ENCODE measurements around the gene CMTM3.
A peak's percentile ranks its signal among the peaks of the same experiment; 100 is the strongest.

Gene CMTM3

DNA sequence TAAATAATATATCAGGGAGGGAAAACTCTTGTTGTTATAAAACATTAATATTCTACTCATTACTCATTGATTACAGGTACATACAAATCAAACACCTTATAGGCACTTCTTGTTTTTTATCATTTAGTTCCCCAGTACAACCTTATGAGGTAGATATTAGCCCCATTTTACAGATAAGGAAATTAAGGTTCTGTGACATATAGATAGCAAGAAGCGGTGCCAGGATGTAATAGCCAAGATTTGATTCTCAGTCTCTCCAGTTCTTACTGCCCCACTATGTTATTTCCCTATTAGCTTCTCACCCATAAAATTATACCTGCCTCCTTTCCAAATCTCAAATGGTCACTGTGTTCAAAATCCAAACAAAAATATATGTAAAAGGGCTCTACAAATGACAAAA lies 36.9 kb downstream of the CMTM3 start:
- intact Hi-C loops (cut with micrococcal nuclease): no loop called here
- Mint-ChIP-seq H3K36me3 (ENCODE audit: low read depth) (no peaks in the 10 kb centered on the region), H3K4me1 (ENCODE audit: low read depth) (no peaks in the 10 kb centered on the region), H3K27me3 (no peaks in the 10 kb centered on the region), H3K27ac (no peak overlapping the region), H3K9me3 (no peaks in the 10 kb centered on the region), H3K4me3 (no peak overlapping the region)

DNA sequence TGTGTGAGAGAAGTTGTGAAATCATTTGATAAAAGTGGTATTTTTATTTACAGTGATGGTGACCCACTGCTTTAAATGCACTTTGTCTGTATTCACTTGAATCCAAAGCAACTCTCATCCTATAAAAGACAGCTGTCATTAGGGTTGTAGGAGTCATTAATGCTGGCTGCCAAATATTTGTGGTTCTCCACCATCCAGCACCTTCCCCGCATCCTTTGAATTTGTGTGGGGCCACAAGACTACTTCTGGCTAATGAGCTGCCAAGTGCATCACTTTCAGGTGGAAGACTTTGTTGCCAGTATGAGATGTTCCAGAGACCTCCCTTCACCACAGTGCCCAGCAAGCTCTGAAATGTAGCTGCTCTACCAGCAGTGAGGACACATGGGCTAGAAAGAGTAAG lies 43.4 kb downstream of the CMTM3 start:
- no peaks in the 10 kb centered on the region for H3K9me3 Mint-ChIP-seq
- H3K27ac Mint-ChIP-seq: no peak overlapping the region
- no peak overlapping the region for H3K4me3 Mint-ChIP-seq
- H3K36me3 Mint-ChIP-seq (ENCODE audit: low read depth): no peaks in the 10 kb centered on the region
- intact Hi-C loops (cut with micrococcal nuclease): no loop called here
- H3K4me1 Mint-ChIP-seq (ENCODE audit: low read depth): peaks cover 27% of the 10 kb centered on the region
- H3K27me3 Mint-ChIP-seq: no peaks in the 10 kb centered on the region

DNA sequence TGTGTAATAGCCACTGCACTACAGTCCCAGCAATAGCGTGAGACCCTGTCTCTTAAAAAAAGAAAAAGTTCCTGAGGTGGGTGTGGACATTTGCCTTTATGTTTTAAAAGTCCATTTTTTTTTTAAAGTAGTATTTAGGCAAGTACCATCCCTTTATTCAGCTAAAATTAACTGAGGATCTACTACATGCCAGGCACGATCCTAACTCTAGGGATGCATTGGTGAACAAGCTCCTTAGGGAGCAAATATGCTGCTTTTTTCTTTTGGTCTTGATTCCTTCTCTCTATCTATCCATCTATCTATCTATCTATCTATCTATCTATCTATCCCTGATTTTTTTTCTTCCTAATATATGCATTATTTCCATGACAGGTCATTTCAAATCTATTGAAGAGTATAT lies 44.7 kb downstream of the CMTM3 start:
- H3K9me3 Mint-ChIP-seq: no peaks in the 10 kb centered on the region
- intact Hi-C loops (cut with micrococcal nuclease): no loop called here

DNA sequence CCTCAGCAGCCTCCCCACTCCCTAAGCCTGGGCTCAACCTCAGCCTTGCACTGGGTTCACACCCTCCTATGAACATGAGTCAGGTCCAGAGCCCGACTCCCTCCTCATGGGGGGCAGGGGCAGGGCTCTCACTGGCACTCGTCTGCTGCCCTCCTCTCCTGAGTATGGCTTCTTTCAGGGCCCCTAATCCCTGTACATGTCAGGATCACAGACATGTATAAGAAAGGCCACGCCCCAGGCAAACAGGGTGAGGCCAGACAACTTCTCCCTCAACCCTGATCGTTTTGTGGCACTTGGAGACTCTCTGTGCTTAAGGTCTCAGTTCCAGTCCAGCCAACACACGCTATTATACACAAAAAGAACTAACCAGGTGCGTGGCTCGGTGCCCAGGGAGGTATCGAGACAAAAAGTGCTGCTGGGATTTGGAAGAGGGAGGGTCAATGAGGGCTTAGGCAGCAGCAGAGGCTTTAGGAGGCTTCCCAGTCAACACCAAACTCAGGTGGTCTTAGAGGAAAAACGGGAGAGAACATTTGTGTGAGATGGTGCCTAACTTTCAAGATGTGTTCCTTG lies 45.2 kb downstream of the CMTM3 start:
- H3K9me3 Mint-ChIP-seq: no peaks in the 10 kb centered on the region
- peaks cover 42% of the 10 kb centered on the region for H3K4me1 Mint-ChIP-seq (ENCODE audit: low read depth)
- H3K27ac Mint-ChIP-seq: peak overlapping the region; percentile 5
- H3K27me3 Mint-ChIP-seq: no peaks in the 10 kb centered on the region
- intact Hi-C loops (cut with micrococcal nuclease): no loop called here
- H3K36me3 Mint-ChIP-seq (ENCODE audit: low read depth): no peaks in the 10 kb centered on the region
- no peak overlapping the region for H3K4me3 Mint-ChIP-seq

More for the DNA sequence above, 44.7 kb downstream of the CMTM3 start:
- Mint-ChIP-seq H3K27me3 (no peaks in the 10 kb centered on the region), H3K27ac (peak overlapping the region; percentile 5), H3K4me3 (no peak overlapping the region), H3K36me3 (ENCODE audit: low read depth) (no peaks in the 10 kb centered on the region), H3K4me1 (ENCODE audit: low read depth) (peaks cover 37% of the 10 kb centered on the region)

DNA sequence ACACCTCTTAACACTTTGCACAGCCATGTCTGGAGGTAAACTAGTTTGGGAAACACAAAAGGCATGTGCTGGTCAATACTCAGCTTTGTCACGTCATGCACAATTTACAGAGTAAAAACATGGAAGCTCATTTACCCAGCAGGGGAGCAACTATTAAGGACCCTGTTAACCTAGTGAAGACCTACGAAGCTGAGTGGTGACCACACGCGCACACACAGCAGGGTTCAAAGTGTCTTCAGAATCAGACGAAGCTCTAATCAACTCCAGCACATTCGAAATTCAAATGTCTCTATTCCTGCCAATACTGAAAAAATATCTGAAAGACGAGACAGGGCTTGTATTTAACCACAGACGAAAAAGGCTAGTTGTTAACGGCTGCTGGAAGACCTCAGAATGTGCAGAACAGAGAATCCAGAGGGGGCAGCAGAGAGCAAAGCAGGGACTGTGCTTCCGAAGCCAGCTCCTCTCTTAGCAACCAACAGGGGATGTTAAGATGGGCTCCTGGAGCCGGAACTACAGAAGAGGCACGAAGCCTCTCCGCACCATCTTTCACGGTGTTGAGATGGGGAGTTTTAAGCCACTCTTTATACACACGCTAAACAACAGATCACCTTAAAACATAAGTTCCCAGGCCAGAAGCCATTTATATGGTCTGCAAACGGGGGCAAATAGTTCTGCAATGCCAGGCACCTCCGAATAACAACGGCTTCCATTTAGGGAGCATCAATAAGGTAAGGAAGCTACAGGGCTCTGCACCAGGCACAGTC lies 46.4 kb downstream of the CMTM3 start:
- H3K36me3 Mint-ChIP-seq (ENCODE audit: low read depth): no peaks in the 10 kb centered on the region
- H3K4me3 Mint-ChIP-seq: peak overlapping the region; percentile 59
- peaks cover 42% of the 10 kb centered on the region for H3K4me1 Mint-ChIP-seq (ENCODE audit: low read depth)
- no peaks in the 10 kb centered on the region for H3K27me3 Mint-ChIP-seq
- H3K27ac Mint-ChIP-seq: no peak overlapping the region
- intact Hi-C loops (cut with micrococcal nuclease): no loop called here
- no peaks in the 10 kb centered on the region for H3K9me3 Mint-ChIP-seq

DNA sequence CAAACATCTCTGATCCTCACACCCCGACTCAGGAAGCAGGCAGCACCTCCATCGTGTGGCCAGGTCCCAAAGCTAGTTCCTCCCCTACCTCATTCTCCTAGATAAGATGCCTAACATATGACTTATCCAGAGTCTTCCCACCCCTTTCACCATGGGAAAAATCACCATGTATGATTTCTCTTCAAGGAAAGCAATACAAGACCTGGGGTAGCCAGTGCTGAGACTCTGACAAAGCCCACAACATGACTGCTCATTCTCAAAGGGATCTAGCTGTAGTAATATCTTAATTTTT lies 46.9 kb downstream of the CMTM3 start:
- H3K4me1 Mint-ChIP-seq (ENCODE audit: low read depth): peaks cover 42% of the 10 kb centered on the region
- intact Hi-C loops (cut with micrococcal nuclease): no loop called here
- H3K4me3 Mint-ChIP-seq: peak overlapping the region; percentile 59
- no peak overlapping the region for H3K27ac Mint-ChIP-seq
- H3K36me3 Mint-ChIP-seq (ENCODE audit: low read depth): no peaks in the 10 kb centered on the region
- no peaks in the 10 kb centered on the region for H3K27me3 Mint-ChIP-seq
- H3K9me3 Mint-ChIP-seq: no peaks in the 10 kb centered on the region

DNA sequence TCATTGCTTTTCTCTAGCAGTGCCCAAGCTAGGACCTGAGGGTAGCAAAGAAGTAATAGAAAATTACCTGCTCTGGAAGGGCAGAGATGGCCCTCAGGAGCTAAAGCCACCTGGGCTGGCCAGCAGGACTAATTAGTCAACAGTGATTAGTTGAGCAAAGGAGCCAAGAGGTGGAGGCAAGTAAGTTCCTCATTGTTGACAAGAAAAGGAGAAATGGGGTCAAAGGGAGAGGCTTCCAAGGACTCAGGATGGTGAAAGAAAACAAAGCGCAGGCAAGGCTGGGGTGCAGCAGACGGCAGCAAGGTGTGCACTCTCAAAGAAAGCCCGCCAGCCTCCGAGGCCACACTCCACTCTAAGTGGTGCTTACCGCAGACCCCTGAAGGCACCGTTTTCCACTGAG lies 47.5 kb downstream of the CMTM3 start:
- no peaks in the 10 kb centered on the region for H3K36me3 Mint-ChIP-seq (ENCODE audit: low read depth)
- intact Hi-C loops (cut with micrococcal nuclease): no loop called here
- H3K4me3 Mint-ChIP-seq: no peak overlapping the region
- H3K27me3 Mint-ChIP-seq: no peaks in the 10 kb centered on the region
- no peaks in the 10 kb centered on the region for H3K9me3 Mint-ChIP-seq
- no peak overlapping the region for H3K27ac Mint-ChIP-seq
- H3K4me1 Mint-ChIP-seq (ENCODE audit: low read depth): peaks cover 48% of the 10 kb centered on the region

DNA sequence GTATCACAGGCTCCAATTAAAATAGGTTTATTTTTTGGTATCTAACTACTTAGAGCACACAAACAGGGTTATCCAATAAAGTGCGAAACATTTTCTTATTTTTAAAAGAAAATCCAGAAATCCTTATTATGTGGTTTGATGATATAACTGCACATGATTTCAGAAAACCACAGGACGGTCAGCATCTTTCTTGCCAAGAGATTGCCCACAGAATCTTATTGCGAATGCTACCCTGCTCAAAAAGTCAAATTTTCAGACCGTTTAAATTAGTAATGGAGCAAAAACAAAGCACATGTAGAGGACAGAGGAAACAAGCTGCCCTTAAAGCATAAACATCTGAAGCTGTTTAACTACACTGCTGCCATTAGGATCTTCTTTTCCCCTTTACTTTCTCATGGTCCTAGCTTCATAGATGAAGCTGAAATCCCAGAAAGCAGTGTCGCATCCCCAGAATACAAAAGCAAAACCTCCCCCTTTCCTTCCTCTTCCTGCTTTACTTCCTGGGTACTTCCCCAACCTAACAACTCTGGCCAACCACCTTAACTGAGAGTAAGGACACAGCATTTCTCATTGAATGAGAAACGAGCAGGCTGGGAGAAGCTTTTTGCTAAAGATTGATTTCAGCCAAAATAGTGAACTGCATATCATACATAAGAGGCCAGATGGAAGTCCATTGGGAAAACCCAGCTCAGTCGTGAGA lies 48.3 kb downstream of the CMTM3 start:
- Mint-ChIP-seq H3K4me1 (ENCODE audit: low read depth) (peaks cover 49% of the 10 kb centered on the region), H3K36me3 (ENCODE audit: low read depth) (no peaks in the 10 kb centered on the region), H3K27ac (no peak overlapping the region), H3K4me3 (no peak overlapping the region), H3K27me3 (no peaks in the 10 kb centered on the region), H3K9me3 (no peaks in the 10 kb centered on the region)
- intact Hi-C loops (cut with micrococcal nuclease): no loop called here

DNA sequence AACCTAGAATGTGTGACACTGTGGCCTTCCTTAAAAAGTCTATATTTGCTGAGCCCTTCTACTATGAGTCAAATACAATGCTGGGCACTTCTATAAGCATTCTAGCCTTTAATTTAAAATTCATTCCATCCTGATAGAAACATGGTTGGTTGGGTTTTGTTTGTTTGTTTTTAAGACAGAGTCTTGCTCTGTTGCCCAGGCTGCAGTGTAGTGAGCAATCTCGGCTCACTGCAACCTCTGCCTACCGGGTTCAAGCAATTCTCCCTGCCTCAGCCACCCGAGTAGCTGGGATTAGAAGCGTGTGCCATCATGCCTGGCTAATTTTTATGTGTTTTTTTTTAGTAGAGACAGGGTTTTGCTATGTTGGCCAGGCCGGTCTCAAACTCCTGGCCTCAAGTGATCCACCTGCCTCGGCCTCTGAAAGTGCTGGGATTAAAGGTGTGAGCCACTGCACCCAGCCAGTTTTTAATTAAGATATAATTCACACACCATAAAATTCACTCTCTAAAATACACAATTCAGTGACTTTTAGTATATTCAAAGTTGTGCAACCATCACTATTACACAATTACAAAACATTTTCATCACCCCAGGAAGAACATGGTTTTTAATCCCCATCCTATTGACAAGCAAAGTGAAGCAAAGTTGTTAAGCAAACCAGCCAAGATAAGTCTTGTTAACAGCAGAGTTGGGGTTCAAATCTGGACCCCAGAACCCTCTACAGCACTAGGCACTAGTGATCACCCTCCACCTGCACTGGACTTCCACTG lies 49.3 kb downstream of the CMTM3 start:
- Mint-ChIP-seq H3K4me1 (ENCODE audit: low read depth) (peaks cover 59% of the 10 kb centered on the region), H3K27ac (no peak overlapping the region), H3K9me3 (no peaks in the 10 kb centered on the region), H3K27me3 (no peaks in the 10 kb centered on the region), H3K4me3 (no peak overlapping the region), H3K36me3 (ENCODE audit: low read depth) (no peaks in the 10 kb centered on the region)
- intact Hi-C loops (cut with micrococcal nuclease): no loop called here

DNA sequence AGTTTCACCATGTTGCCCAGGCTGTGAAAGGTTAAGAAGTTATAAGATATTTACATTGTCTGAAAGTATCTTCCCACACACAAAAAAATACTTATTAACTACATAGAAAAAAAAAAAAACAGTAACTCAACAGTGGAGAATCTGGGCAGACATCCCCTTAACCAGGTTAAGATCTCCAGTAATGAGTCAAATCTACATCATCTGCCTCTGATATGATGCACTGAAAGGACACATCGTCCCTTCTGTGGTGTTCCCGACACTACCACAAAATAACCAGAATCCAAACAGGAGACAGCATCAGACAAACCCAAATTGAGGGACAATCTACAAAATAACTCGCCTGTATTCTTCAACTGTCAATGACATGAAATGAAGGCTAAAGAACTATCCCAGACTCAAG lies 52.0 kb downstream of the CMTM3 start:
- intact Hi-C loops (cut with micrococcal nuclease): no loop called here
- Mint-ChIP-seq H3K27me3 (no peaks in the 10 kb centered on the region), H3K4me1 (ENCODE audit: low read depth) (peaks cover 57% of the 10 kb centered on the region), H3K9me3 (no peaks in the 10 kb centered on the region), H3K4me3 (no peak overlapping the region), H3K36me3 (ENCODE audit: low read depth) (no peaks in the 10 kb centered on the region), H3K27ac (peak overlapping the region; percentile 26)

DNA sequence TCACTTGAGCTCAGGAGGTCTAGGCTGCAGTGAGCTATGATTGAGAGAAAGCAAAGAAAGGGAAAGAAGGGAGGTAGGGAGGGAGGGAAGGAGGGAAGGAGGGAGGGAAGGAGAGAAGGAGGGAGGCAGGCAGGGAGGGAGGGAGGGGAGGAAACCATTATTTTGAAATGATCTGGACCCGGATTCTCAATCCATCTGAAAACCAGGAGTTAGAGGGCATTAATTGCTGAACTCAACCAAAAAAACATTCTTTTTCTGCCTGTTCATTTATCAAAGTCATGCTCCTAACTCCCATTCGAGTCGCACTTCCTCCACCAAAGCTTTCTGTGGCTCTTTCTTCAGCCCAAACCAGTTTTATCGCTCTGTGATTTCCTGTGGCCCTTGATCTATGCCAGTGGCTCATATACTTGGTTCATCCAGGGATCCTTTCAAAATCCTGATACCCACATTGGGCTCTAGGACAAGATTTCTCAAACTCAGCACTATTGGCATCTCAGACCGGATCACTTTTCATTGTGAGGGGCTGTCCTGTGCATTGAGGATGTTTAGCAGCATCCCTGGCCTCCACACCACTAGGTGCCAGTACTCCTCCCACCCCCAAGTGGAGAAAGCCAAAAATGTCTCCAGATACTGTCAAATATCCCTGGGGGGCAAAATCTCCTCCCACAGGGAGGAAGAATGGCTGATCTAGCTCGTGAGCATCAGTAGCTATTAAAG lies 53.8 kb downstream of the CMTM3 start:
- Mint-ChIP-seq H3K27me3 (no peaks in the 10 kb centered on the region), H3K36me3 (ENCODE audit: low read depth) (no peaks in the 10 kb centered on the region), H3K27ac (no peak overlapping the region), H3K9me3 (no peaks in the 10 kb centered on the region), H3K4me1 (ENCODE audit: low read depth) (peaks cover 56% of the 10 kb centered on the region), H3K4me3 (no peak overlapping the region)
- intact Hi-C loops (cut with micrococcal nuclease): no loop called here

DNA sequence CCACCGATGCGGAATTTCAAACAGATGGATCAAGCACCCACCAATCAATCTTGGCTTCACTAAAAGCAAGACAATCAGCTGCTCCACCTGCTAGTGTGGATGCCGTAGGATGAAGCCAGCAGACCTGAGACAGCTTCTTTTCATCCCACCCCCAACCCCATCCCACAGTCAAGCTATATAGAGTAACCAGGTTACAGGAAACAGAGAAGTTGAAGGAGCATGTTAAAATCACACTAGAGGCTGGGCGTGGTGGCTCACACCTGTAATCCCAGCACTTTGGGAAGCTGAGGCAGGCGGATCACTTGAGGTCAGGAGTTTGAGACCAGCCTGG lies 54.3 kb downstream of the CMTM3 start:
- H3K4me3 Mint-ChIP-seq: no peak overlapping the region

DNA sequence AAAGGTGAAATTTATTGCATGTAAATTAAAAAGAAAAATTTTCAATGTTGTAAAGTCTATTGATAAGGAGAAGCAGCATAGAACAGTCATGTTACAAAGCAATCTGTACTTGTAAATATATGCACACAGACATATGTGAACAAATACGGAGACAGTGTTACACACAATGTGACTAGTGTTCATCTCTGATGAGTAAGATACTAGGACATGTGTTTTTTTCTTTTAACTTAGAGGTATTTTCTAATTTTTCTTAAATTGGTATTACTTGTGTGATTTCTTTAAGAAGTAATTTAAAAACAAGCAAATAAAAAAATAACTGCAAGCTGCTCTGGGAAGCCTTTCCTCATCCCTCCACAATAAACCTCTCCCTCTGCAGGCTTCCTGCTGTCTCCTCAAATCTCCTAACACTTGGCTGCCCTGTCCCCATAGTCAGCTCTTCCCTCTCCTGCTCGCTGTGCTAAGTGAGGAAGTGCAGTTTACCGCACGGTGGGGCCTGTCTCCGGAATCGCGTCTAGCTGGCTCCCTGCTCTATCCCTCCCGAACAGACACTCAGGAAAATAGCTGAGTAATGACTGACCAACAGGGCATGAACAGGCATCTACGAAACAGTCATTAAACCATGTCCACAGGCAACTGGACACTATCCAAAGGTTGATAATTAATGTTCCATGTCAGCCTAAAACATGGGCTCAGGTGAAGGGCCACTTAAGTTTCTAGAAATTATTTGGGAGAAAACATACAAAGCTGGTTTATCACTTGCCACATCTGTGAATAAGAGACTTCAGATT lies 56.1 kb downstream of the CMTM3 start:
- no peaks in the 10 kb centered on the region for H3K9me3 Mint-ChIP-seq
- peak overlapping the region; percentile 45 for H3K27ac Mint-ChIP-seq
- H3K36me3 Mint-ChIP-seq (ENCODE audit: low read depth): no peaks in the 10 kb centered on the region
- no peak overlapping the region for H3K4me3 Mint-ChIP-seq
- H3K4me1 Mint-ChIP-seq (ENCODE audit: low read depth): peaks cover 45% of the 10 kb centered on the region
- intact Hi-C loops (cut with micrococcal nuclease): loop anchor here (5.0 kb wide), 1 partner anchor 37 kb away; the partner anchor contains the start of gene CMTM4
- no peaks in the 10 kb centered on the region for H3K27me3 Mint-ChIP-seq

More for the DNA sequence above, 54.3 kb downstream of the CMTM3 start:
- Mint-ChIP-seq H3K36me3 (ENCODE audit: low read depth) (no peaks in the 10 kb centered on the region), H3K27ac (no peak overlapping the region), H3K27me3 (no peaks in the 10 kb centered on the region), H3K4me1 (ENCODE audit: low read depth) (peaks cover 53% of the 10 kb centered on the region), H3K9me3 (no peaks in the 10 kb centered on the region)
- intact Hi-C loops (cut with micrococcal nuclease): no loop called here

Measured in dendritic cell treated with granulocyte-macrophage colony-stimulating factor and Interleukin-4, amounts not matched to agents 40 ng/mL and 50 ng/mL, for 4 days (primary cell).